HG02678 (cell line): ENCODE data around the gene SYTL4.

Experiments used
- ATAC-seq: cut with Tn5 transposase; IDR thresholded peaks from one replicate; pipeline ENCODE4 v1.9.1; 2021; ENCODE audit warnings: mild to moderate bottlenecking, moderate library complexity; ENCODE audit not compliant: unreplicated experiment

Gene SYTL4

GRCh38 chrX:100695991-100696390 lies 35.9 kb downstream of the SYTL4 start:
- ATAC-seq = no peak

GRCh38 chrX:100695302-100695701 lies 36.6 kb downstream of the SYTL4 start:
- no peak for ATAC-seq

- ATAC-seq = peak; percentile 87
Observed at GRCh38 chrX:100687546-100687945, 44.4 kb downstream of the SYTL4 start.

GRCh38 chrX:100687128-100687527 lies 44.8 kb downstream of the SYTL4 start:
- ATAC-seq = peak; percentile 33

GRCh38 chrX:100685997-100686305 lies 46.0 kb downstream of the SYTL4 start:
- ATAC-seq = no peak

GRCh38 chrX:100685284-100685996 lies 46.5 kb downstream of the SYTL4 start:
- peak; percentile 63 for ATAC-seq

GRCh38 chrX:100682939-100683338 lies 49.0 kb downstream of the SYTL4 start:
- ATAC-seq = no peak

GRCh38 chrX:100681599-100681998 lies 50.3 kb downstream of the SYTL4 start:
- ATAC-seq = no peak

GRCh38 chrX:100680756-100681155 lies 51.2 kb downstream of the SYTL4 start:
- no peak for ATAC-seq

- ATAC-seq = no peak
Observed at GRCh38 chrX:100677611-100678181, 54.2 kb downstream of the SYTL4 start.

GRCh38 chrX:100674705-100675104 lies 57.2 kb downstream of the SYTL4 start:
- no peak for ATAC-seq

GRCh38 chrX:100673397-100673953 lies 58.4 kb downstream of the SYTL4 start:
- no peak for ATAC-seq

GRCh38 chrX:100672966-100673365 lies 59.0 kb downstream of the SYTL4 start:
- no peak for ATAC-seq

GRCh38 chrX:100663642-100664041 lies 68.3 kb downstream of the SYTL4 start:
- ATAC-seq = no peak

- no peak for ATAC-seq
Observed at GRCh38 chrX:100662796-100663195, 69.1 kb downstream of the SYTL4 start.

GRCh38 chrX:100662170-100662569 lies 69.8 kb downstream of the SYTL4 start:
- no peak for ATAC-seq

- ATAC-seq = no peak
Observed at GRCh38 chrX:100659431-100660137, 72.3 kb downstream of the SYTL4 start.

GRCh38 chrX:100658941-100659381 lies 73.0 kb downstream of the SYTL4 start:
- ATAC-seq = no peak

- no peak for ATAC-seq
Observed at GRCh38 chrX:100654261-100654660, 77.7 kb downstream of the SYTL4 start.

- no peak for ATAC-seq
Observed at GRCh38 chrX:100652266-100652665, 79.7 kb downstream of the SYTL4 start.

GRCh38 chrX:100650841-100651240 lies 81.1 kb downstream of the SYTL4 start:
- no peak for ATAC-seq
